Cardiac fibroblast (primary cell): ENCODE results near the gene GNG14.
"Not testable (repeated sequence)": the region's sequence is repeated elsewhere in the genome, so short reads cannot be mapped to it uniquely, and the experiment has no call there.

Experiments
- DNase-seq, 2 donors: peaks; one replicate each; pipeline versions ENCODE4 v3.0.0 to v3.0.0-alpha.2; 2010; ENCODE audit warnings: low read depth in 2 of 2
- H3K4me3 ChIP-seq, 2 donors: replicated peaks in 1 of 2; 1 replicate in 1 of 2; 2 replicates in 1 of 2; pipeline ENCODE4 v1.5.1; 2011; ENCODE audit warnings: low read depth in 2 of 2, low read length in 2 of 2, mild to moderate bottlenecking in 2 of 2, moderate library complexity in 1 of 2
- CTCF ChIP-seq: IDR thresholded peaks from one replicate; pipeline ENCODE4 v1.5.1; 2011; ENCODE audit warnings: low read depth, mild to moderate bottlenecking, low read length, inconsistent platforms

Gene GNG14

GRCh38 chr19:12695096-12695495 lies 7.3 kb downstream of the GNG14 start:
- DNase-seq: no peak
- H3K4me3 ChIP-seq: no peak overlapping the region
- TF ChIP-seq CTCF: no peak

- no peak for DNase-seq
- TF ChIP-seq CTCF: no peak
- peak overlapping the region; percentile 92 to 93 for H3K4me3 ChIP-seq
Observed at GRCh38 chr19:12695514-12695913, 7.7 kb downstream of the GNG14 start.

GRCh38 chr19:12695997-12696365 lies 8.2 kb downstream of the GNG14 start:
- TF ChIP-seq CTCF: no peak

GRCh38 chr19:12696366-12697335 lies 8.9 kb downstream of the GNG14 start, which contains the start of gene FBXW9:
Gene FBXW9, minus strand, starts transcription at chr19:12696631. Its CDS starts 50 bp downstream, at chr19:12696581.
- peak; percentile 97 for DNase-seq
- TF ChIP-seq CTCF: no peak

More at GRCh38 chr19:12695997-12696365, 8.2 kb downstream of the GNG14 start:
- no peak for DNase-seq
- peak overlapping the region; percentile 92 to 93 for H3K4me3 ChIP-seq

GRCh38 chr19:12697425-12697824 lies 9.6 kb downstream of the GNG14 start:
- H3K4me3 ChIP-seq, DNase-seq: not testable (repeated sequence)

More at GRCh38 chr19:12696366-12697335, 8.9 kb downstream of the GNG14 start, which contains the start of gene FBXW9:
- H3K4me3 ChIP-seq: peak within 1 kb of the TSS; percentile 92 to 93

- TF ChIP-seq CTCF: no peak
- DNase-seq: no peak
- H3K4me3 ChIP-seq: no peak overlapping the region
Observed at GRCh38 chr19:12698138-12698537, 10.3 kb downstream of the GNG14 start.

GRCh38 chr19:12701596-12702282 lies 13.9 kb downstream of the GNG14 start:
- DNase-seq: no peak
- H3K4me3 ChIP-seq: no peak overlapping the region
- no peak for TF ChIP-seq CTCF
